Measurements from ENCODE around the gene MAN1B1. TPM values are rescaled to one million over a fixed set of nuclear protein-coding genes. Genes with fewer than 3 reads are reported as not detected.
A peak's percentile ranks its signal among the peaks of the same experiment; 100 is the strongest.
"Not testable (repeated sequence)": the region's sequence is repeated elsewhere in the genome, so short reads cannot be mapped to it uniquely, and the experiment has no call there.

MAN1B1 gene
- total and polyA plus RNA-seq, 12 donors = 16.9 to 71.4 (median 22.0) TPM

DNA sequence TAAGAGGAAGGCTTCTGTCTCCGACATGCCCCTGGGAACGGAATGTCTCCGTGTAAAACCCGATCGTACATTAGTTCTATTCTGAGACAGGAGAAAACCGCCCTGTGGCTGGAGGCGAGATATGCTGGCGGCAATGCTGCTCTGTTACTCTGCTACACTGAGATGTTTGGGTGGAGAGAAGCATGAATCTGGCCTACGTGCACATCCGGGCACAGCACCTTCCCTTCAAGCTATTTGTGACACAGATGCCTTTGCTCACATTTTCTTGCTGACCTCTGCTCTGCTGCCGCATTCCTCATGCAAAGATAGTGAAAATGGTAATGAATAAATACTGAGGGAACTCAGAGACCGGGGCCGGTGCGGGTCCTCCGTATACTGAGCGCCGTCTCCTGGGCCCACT is 29.9 kb downstream of the MAN1B1 start:
- ATAC-seq = peak in 2 of 8 donors; percentile 5 to 38

DNA sequence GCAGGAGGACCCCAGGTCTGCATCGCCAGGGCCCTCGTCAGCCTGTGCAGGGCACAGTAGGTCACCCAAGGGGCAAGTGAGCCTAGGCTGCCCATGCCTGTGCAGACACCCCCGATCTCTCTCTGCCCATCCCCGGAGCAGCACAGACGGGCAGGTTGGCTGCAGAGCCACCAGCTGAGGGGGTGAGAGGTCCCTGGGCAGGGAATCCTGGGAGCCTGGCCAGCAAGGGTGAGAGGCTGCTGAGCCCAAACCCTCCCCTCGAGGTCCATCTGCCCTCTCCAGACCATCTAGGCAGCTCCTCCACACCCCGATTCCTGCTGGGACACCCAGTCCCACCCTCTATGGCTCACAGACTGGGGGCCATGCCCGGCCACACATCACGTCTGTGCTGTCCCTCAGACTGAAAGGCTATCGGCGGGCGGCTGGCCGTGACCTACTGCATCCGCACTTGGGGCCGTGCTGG is 30.5 kb downstream of the MAN1B1 start:
- Histone ChIP-seq H3K36me3 (peaks cover 0 to 10% (median 6%) of the 10 kb centered on the region in 9 donors), H3K9me3 (no peaks in the 10 kb centered on the region), H3K4me1 (peaks cover 14 to 40% (median 23%) of the 10 kb centered on the region in 9 donors), H3K27ac (peak overlapping the region in 9 of 10 donors; percentile 31 to 88 (median 67)), H3K4me3 (no peak overlapping the region), H3K27me3 (no peaks in the 10 kb centered on the region)
- intact Hi-C loops (cut with DNase I) = loop anchor here in 3 of 10 donors (2.0 to 5.0 kb wide), 3 partner anchors 110 to 120 kb away; partner anchors contain the start of genes RNF224 (in 2 of the 3) and CYSRT1 (in 1 of the 3)
- peak in 2 of 8 donors; percentile 2 to 19 for ATAC-seq
- TF ChIP-seq, protein P1, sequence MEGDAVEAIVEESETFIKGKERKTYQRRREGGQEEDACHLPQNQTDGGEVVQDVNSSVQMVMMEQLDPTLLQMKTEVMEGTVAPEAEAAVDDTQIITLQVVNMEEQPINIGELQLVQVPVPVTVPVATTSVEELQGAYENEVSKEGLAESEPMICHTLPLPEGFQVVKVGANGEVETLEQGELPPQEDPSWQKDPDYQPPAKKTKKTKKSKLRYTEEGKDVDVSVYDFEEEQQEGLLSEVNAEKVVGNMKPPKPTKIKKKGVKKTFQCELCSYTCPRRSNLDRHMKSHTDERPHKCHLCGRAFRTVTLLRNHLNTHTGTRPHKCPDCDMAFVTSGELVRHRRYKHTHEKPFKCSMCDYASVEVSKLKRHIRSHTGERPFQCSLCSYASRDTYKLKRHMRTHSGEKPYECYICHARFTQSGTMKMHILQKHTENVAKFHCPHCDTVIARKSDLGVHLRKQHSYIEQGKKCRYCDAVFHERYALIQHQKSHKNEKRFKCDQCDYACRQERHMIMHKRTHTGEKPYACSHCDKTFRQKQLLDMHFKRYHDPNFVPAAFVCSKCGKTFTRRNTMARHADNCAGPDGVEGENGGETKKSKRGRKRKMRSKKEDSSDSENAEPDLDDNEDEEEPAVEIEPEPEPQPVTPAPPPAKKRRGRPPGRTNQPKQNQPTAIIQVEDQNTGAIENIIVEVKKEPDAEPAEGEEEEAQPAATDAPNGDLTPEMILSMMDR (IDR thresholded peaks at IDR 0.05) = no peak
- no peak for DNase-seq
- 76 to 81% methylated on average over 15 of the region's 15 CpGs for WGBS, 2 donors

More for the DNA sequence above, 29.9 kb downstream of the MAN1B1 start:
- peaks cover 0 to 16% (median 11%) of the 10 kb centered on the region in 9 donors for H3K36me3 ChIP-seq
- intact Hi-C loops (cut with DNase I) = loop anchor here in 3 of 10 donors (2.0 to 5.0 kb wide), 3 partner anchors 110 to 121 kb away; partner anchors contain the start of genes RNF224 (in 2 of the 3) and CYSRT1 (in 1 of the 3)
- H3K4me1 ChIP-seq = peaks cover 13 to 40% (median 23%) of the 10 kb centered on the region in 9 donors
- 33 to 36% methylated on average over 17 of the region's 17 CpGs for WGBS, 2 donors
- H3K9me3 ChIP-seq = no peaks in the 10 kb centered on the region
- DNase-seq = no peak
- H3K4me3 ChIP-seq = no peak overlapping the region
- no peaks in the 10 kb centered on the region for H3K27me3 ChIP-seq
- peak overlapping the region in 9 of 10 donors; percentile 43 to 95 (median 67) for H3K27ac ChIP-seq
- TF ChIP-seq, protein P1 (IDR thresholded peaks at IDR 0.05) = no peak

DNA sequence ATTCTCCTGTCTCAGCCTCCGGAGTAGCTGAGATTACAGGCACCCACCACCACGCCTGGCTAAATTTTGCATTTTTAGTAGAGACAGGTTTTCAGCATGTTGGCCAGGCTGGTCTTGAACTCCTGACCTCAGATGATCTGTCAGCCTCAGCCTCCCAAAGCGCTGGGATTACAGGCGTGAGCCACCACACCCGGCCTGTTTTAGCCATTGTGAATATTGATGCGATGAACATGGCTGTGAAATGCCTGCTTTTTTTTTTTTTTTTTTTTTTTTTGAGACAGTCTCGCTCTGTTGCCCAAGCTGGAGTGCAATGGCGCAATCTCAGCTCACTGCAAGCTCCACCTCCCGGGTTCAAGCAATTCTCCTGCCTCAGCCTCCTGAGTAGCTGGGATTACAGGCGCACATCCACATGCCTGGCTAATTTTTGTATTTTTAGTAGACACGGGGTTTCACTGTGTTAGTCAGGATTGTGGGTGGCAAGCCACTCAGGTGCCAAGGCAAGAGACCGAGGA is 31.4 kb downstream of the MAN1B1 start:
- H3K27me3 ChIP-seq, H3K9me3 ChIP-seq, H3K36me3 ChIP-seq, H3K4me3 ChIP-seq, DNase-seq, H3K27ac ChIP-seq, ATAC-seq: not testable (repeated sequence)
- intact Hi-C loops (cut with DNase I) = loop anchor here in 3 of 10 donors (1.0 to 5.0 kb wide), 3 partner anchors 109 to 119 kb away; partner anchors contain the start of genes RNF224 (in 2 of the 3) and CYSRT1 (in 1 of the 3)
- H3K4me1 ChIP-seq = peaks cover 14 to 38% (median 23%) of the 10 kb centered on the region in 9 donors
- 83 to 88% methylated on average over 12 of the region's 12 CpGs for WGBS, 2 donors

DNA sequence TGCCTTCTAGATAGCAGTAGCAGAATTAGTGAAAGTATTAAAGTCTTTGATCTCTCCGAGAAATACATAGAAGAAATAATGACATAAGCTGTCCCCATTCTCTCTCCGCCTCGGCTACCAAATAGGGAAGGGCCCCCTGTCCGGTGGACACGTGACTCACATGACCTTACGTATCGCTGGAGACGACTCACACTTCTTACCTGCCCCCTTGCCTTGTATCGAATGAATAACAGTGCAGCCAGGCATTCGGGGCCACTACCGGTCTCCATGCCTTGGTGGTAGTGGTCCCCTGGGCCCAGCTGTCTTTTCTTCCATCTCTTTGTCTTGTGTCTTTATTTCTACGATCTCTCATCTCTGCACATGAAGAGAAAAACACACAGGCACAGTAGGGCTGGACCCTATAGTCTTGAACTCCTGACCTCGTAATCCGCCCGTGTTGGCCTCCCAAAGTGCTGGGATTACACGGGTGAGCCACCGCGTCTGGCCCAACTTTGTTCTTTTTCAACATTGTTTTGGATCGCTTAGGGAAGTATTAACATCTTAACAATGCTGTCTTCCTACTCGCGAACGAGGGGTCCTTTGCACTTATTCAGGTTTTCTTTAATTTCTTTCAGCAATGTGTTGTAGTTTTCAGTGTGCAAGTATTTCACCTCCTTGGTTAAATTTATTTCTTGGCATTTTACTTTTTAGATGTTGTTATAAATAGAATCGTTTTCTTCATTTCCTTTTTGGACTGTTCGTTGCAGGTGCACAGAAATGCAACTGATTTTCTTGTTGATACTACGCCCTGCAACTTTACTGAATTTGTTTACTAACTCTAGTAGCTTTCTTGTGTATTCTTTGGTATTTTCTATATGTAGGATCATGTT is 35.4 kb downstream of the MAN1B1 start:
- ATAC-seq, H3K27ac ChIP-seq, H3K4me3 ChIP-seq, H3K27me3 ChIP-seq, H3K36me3 ChIP-seq, DNase-seq, H3K9me3 ChIP-seq: not testable (repeated sequence)
- peaks cover 3 to 14% (median 11%) of the 10 kb centered on the region in 9 donors for H3K4me1 ChIP-seq
- WGBS, 2 donors = 69 to 76% methylated on average over 24 to 25 of the region's 25 CpGs
- intact Hi-C loops (cut with DNase I) = loop anchor here in 8 of 10 donors (2.0 to 5.0 kb wide), 3 partner anchors 105 to 107 kb away; partner anchors contain the start of genes RNF224 (in 6 of the 8) and CYSRT1 (in 2 of the 8)

DNA sequence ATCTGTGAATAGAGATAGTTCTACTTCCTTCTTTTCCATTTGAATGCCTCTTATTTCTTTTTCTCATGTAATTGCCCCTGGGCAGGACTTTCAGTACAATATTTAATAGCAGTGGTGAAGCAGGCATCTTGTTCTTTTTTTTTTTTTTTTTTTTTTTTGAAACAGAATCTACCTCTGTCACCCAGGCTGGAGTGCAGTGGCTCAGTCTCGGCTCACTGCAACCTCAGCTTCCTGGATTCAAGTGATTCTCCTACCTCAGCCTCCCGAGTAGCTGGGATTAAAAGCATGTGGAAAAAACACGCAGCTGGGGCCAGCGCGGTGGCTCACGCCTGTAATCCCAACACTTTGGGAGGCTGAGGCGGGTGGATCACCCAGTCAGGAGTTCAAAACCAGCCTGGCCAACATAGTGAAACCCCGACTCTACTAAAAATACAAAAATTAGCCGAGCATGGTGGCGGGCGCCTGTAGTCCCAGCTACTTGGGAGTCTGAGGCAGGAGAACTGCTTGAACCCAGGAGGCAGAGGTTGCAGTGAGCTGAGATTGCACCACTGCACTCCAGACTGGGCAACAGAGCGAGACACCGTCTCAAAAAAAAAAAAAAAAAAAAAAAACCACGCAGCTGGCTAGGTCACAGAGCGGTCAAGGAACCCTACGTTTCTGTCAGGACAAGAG is 36.1 kb downstream of the MAN1B1 start:
- not testable (repeated sequence) for H3K27ac ChIP-seq, H3K4me3 ChIP-seq, H3K27me3 ChIP-seq, ATAC-seq, H3K9me3 ChIP-seq, H3K36me3 ChIP-seq, DNase-seq
- 92 to 94% methylated on average over 15 to 16 of the region's 16 CpGs for WGBS, 2 donors
- peaks cover 3 to 20% (median 16%) of the 10 kb centered on the region in 9 donors for H3K4me1 ChIP-seq
- intact Hi-C loops (cut with DNase I) = loop anchor here in 6 of 10 donors (2.0 to 5.0 kb wide), 3 partner anchors 104 to 106 kb away; partner anchors contain the start of genes RNF224 (in 5 of the 6) and CYSRT1 (in 2 of the 6)

All from heart right ventricle (tissue), 16 donors.